ENCODE results near the gene MAPK14.
A peak's percentile ranks its signal among the peaks of the same experiment; 100 is the strongest.

The MAPK14 gene

GRCh38 chr6:36132246-36132895, 104.8 kb downstream of the MAPK14 start:
- no peaks in the 10 kb centered on the region for H3K9me3 Mint-ChIP-seq
- H3K36me3 Mint-ChIP-seq (ENCODE audit: low read depth): peaks cover 45% of the 10 kb centered on the region
- peak overlapping the region; percentile 92 for H3K27ac Mint-ChIP-seq
- H3K27me3 Mint-ChIP-seq: no peaks in the 10 kb centered on the region
- peak overlapping the region; percentile 88 for H3K4me3 Mint-ChIP-seq
- H3K4me1 Mint-ChIP-seq (ENCODE audit: low read depth): peaks cover 66% of the 10 kb centered on the region

GRCh38 chr6:36133148-36133547, 105.5 kb downstream of the MAPK14 start:
- Mint-ChIP-seq H3K9me3 (no peaks in the 10 kb centered on the region), H3K4me3 (no peak overlapping the region), H3K27ac (peak overlapping the region; percentile 16), H3K4me1 (ENCODE audit: low read depth) (peaks cover 59% of the 10 kb centered on the region), H3K36me3 (ENCODE audit: low read depth) (peaks cover 45% of the 10 kb centered on the region), H3K27me3 (no peaks in the 10 kb centered on the region)

- Mint-ChIP-seq H3K27me3 (no peaks in the 10 kb centered on the region), H3K9me3 (no peaks in the 10 kb centered on the region), H3K4me3 (no peak overlapping the region), H3K27ac (peak overlapping the region; percentile 15), H3K36me3 (ENCODE audit: low read depth) (peaks cover 50% of the 10 kb centered on the region), H3K4me1 (ENCODE audit: low read depth) (peaks cover 52% of the 10 kb centered on the region)
These were observed 106.3 kb downstream of the MAPK14 start for GRCh38 chr6:36133912-36134311.

DNA sequence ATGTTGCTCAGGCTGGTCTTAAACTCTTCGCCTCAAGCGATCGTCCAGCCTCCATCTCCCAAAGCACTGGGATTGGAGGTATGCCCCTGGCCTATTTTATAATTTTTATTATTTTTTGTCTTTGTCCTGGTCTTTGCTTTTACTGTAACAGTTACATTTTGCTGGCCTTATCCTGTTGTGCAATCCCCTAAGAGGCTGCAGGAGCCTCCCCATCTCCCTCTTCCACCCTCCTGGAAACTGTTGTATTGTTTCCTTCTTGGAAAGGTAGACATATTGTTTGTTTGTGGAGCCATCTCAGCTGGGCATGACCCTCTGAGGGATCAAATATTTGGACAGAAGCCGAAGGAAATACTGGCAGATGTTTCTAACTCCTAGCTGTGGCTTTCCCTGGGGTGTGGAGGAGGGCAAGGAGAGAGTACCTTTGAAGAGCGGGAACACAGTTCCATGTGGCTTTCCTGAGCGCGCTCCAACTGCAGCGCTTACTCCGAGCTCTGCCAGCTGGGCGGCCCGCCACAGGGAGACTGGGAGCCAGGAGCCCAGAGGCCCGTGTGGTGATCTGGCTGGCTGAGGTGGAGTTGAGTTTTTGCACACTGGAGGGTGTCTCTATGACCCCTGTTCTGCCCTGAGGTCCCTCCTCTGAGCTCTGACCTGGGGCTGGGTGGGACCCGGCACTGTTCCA, 107.6 kb downstream of the MAPK14 start:
- H3K27ac Mint-ChIP-seq: no peak overlapping the region
- H3K9me3 Mint-ChIP-seq: no peaks in the 10 kb centered on the region
- H3K4me1 Mint-ChIP-seq (ENCODE audit: low read depth): peaks cover 46% of the 10 kb centered on the region
- H3K27me3 Mint-ChIP-seq: no peaks in the 10 kb centered on the region
- no peak overlapping the region for H3K4me3 Mint-ChIP-seq
- H3K36me3 Mint-ChIP-seq (ENCODE audit: low read depth): peaks cover 57% of the 10 kb centered on the region

GRCh38 chr6:36136034-36136433, 108.4 kb downstream of the MAPK14 start:
- Mint-ChIP-seq H3K4me1 (ENCODE audit: low read depth) (peaks cover 45% of the 10 kb centered on the region), H3K36me3 (ENCODE audit: low read depth) (peaks cover 64% of the 10 kb centered on the region), H3K27ac (peak overlapping the region; percentile 5), H3K9me3 (no peaks in the 10 kb centered on the region), H3K27me3 (no peaks in the 10 kb centered on the region), H3K4me3 (no peak overlapping the region)

GRCh38 chr6:36136551-36136950, 108.9 kb downstream of the MAPK14 start:
- Mint-ChIP-seq H3K9me3 (no peaks in the 10 kb centered on the region), H3K27me3 (no peaks in the 10 kb centered on the region), H3K27ac (no peak overlapping the region), H3K36me3 (ENCODE audit: low read depth) (peaks cover 66% of the 10 kb centered on the region), H3K4me1 (ENCODE audit: low read depth) (peaks cover 41% of the 10 kb centered on the region), H3K4me3 (no peak overlapping the region)

GRCh38 chr6:36138667-36139066, 111.1 kb downstream of the MAPK14 start:
- Mint-ChIP-seq H3K27me3 (no peaks in the 10 kb centered on the region), H3K4me1 (ENCODE audit: low read depth) (peaks cover 28% of the 10 kb centered on the region), H3K4me3 (no peak overlapping the region), H3K36me3 (ENCODE audit: low read depth) (peaks cover 59% of the 10 kb centered on the region), H3K9me3 (no peaks in the 10 kb centered on the region), H3K27ac (no peak overlapping the region)

DNA sequence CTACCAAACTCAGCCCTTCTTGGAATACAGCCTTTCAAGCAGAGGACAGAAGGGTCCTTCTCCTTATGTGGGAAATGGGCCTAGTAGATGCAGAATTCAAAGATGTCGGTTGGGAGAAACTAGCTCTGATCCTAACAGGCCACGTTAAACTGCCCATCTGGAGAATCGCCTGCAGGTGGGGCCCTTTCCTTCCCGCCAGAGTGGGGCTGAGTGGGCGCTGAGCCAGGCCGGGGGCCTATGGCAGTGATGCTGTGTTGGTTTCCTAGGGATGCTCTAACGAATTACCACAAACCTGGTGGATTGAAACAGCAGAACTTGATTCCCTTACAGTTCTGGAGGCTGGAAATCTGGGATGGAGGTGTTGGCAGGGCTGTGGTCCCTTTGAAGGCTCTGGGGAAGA, 111.8 kb downstream of the MAPK14 start:
- H3K36me3 Mint-ChIP-seq (ENCODE audit: low read depth): peaks cover 56% of the 10 kb centered on the region
- H3K4me3 Mint-ChIP-seq: no peak overlapping the region
- H3K4me1 Mint-ChIP-seq (ENCODE audit: low read depth): peaks cover 25% of the 10 kb centered on the region
- no peaks in the 10 kb centered on the region for H3K27me3 Mint-ChIP-seq
- H3K9me3 Mint-ChIP-seq: no peaks in the 10 kb centered on the region
- peak overlapping the region; percentile 47 for H3K27ac Mint-ChIP-seq

DNA sequence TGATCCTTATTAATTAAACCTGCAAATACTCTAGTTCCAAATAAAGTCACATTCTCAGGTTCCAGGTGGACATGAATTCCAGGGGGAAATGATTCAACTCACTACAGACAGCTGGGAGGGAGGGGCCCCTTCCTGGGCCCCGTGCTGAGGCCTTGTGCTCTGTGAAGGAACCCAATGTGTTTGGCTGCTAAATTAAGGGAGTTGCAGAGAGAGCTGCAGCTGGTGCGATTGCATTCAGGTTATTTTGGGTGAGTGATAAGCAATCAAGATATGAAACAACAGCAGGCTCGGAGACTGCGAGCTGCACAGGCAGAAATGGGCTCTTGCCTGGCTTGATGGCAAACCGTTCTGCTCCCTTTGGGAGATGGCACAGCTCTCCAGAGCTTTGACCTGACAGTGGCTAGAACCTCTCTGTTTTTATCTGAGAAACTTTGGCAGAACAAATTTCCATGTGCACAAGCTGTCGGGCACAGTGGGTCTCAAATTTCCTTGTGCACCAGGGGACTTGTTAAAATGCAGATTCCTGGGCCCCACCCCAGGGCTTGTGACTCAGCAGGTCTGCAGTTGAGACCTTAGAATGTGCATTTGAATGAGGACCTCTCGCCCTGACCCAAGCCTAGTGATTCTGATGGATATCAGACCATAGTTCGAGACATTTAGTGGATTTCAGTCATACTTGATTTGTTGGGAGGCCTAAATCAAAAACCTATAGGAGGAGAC, 112.5 kb downstream of the MAPK14 start:
- Mint-ChIP-seq H3K36me3 (ENCODE audit: low read depth) (peaks cover 52% of the 10 kb centered on the region), H3K27ac (peak overlapping the region; percentile 47), H3K27me3 (no peaks in the 10 kb centered on the region), H3K9me3 (no peaks in the 10 kb centered on the region), H3K4me3 (no peak overlapping the region), H3K4me1 (ENCODE audit: low read depth) (peaks cover 22% of the 10 kb centered on the region)

DNA sequence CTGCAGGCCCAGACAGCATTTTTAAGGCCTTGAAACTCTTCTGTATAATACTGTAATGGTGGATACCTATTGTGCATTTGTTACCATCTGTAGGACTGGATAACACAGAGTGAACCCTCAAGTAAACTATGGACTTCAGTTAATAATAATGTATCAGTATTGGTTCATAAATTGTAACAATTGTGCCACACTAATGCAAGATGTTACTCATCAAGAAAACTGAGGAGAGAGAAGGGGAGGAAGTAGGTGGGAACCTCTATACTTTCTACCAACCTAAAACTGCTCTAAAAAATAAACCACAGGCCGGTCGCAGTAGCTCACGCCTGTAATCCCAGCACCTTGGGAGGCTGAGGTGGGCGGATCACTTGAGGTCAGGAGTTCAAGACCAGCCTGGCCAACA, 113.5 kb downstream of the MAPK14 start:
- Mint-ChIP-seq H3K27me3 (no peaks in the 10 kb centered on the region), H3K36me3 (ENCODE audit: low read depth) (peaks cover 43% of the 10 kb centered on the region), H3K9me3 (no peaks in the 10 kb centered on the region), H3K27ac (no peak overlapping the region), H3K4me3 (no peak overlapping the region), H3K4me1 (ENCODE audit: low read depth) (peaks cover 15% of the 10 kb centered on the region)

DNA sequence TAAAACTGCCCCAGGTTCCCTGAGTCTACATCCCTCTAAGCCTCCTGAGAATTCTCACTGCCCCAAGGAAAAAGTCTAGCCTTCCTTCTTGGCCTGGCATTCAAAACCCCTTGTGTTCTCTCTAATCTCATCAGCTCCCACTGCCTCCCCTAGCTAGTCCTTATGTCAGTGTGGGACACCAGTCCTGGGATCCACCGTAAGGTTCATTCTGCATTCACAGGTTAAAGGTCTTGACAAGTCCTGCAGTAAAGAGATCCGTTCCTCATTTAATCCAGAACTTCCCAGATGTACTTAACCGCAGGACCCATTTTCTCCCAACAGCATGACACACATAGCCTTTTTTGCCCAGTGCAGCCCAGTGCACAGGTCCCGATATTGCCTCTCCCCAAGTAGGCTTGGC, 114.4 kb downstream of the MAPK14 start:
- Mint-ChIP-seq H3K4me3 (no peak overlapping the region), H3K27ac (peak overlapping the region; percentile 1), H3K4me1 (ENCODE audit: low read depth) (peaks cover 19% of the 10 kb centered on the region), H3K9me3 (no peaks in the 10 kb centered on the region), H3K36me3 (ENCODE audit: low read depth) (peaks cover 36% of the 10 kb centered on the region), H3K27me3 (no peaks in the 10 kb centered on the region)

- H3K4me1 Mint-ChIP-seq (ENCODE audit: low read depth): peaks cover 20% of the 10 kb centered on the region
- H3K27ac Mint-ChIP-seq: no peak overlapping the region
These were observed 115.6 kb downstream of the MAPK14 start for GRCh38 chr6:36142971-36143838.

GRCh38 chr6:36145495-36145894, 117.9 kb downstream of the MAPK14 start:
- no peak overlapping the region for H3K4me3 Mint-ChIP-seq
- H3K27ac Mint-ChIP-seq: no peak overlapping the region
- H3K36me3 Mint-ChIP-seq (ENCODE audit: low read depth): peaks cover 18% of the 10 kb centered on the region
- peaks cover 4% of the 10 kb centered on the region for H3K9me3 Mint-ChIP-seq
- H3K27me3 Mint-ChIP-seq: no peaks in the 10 kb centered on the region
- H3K4me1 Mint-ChIP-seq (ENCODE audit: low read depth): peaks cover 15% of the 10 kb centered on the region

More at GRCh38 chr6:36142971-36143838, 115.6 kb downstream of the MAPK14 start:
- H3K9me3 Mint-ChIP-seq: peaks cover under 1% of the 10 kb centered on the region
- H3K36me3 Mint-ChIP-seq (ENCODE audit: low read depth): peaks cover 34% of the 10 kb centered on the region
- no peaks in the 10 kb centered on the region for H3K27me3 Mint-ChIP-seq
- no peak overlapping the region for H3K4me3 Mint-ChIP-seq

DNA sequence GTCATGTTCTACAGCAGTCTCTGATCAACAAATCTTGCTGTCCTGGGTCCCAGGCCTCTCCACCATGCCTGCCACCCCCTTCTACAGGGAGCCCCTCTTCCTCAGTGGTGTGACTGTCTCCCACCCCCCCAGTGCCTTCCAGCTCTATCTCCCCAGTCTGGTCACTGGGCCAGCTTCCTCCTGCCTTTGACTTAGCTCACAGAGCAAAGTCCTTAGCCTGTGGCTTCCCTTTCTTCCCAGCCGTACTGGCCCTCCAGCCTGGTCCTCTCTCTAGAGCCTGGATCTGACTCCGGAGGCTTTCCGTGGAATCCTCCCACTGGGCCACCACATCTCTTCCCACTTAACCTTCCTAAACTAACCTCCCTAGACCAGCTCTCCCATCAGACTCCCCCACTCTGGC, 119.7 kb downstream of the MAPK14 start:
- Mint-ChIP-seq H3K4me3 (no peak overlapping the region), H3K4me1 (ENCODE audit: low read depth) (peaks cover 7% of the 10 kb centered on the region), H3K27me3 (no peaks in the 10 kb centered on the region), H3K9me3 (peaks cover 4% of the 10 kb centered on the region), H3K36me3 (ENCODE audit: low read depth) (peaks cover 6% of the 10 kb centered on the region), H3K27ac (no peak overlapping the region)
